ENCODE measurements around the gene MT1A.

The MT1A gene

GRCh38 chr16:56637814-56638750, at the start of gene MT1A:
MT1A (plus strand) TSS chr16:56638666; CDS start chr16:56638739, 73 bp downstream.
- peak; percentile 24 for DNase-seq (ENCODE audit: low spot score)

GRCh38 chr16:56588781-56589140, 49.7 kb upstream of the MT1A start:
- DNase-seq (ENCODE audit: low spot score): no peak

GRCh38 chr16:56589141-56590039, 49.1 kb upstream of the MT1A start, which contains the start of gene MT3:
MT3 (plus strand) TSS chr16:56589528; CDS start chr16:56589591, 63 bp downstream.
- DNase-seq (ENCODE audit: low spot score): peak; percentile 41

- DNase-seq (ENCODE audit: low spot score): no peak
Observed at GRCh38 chr16:56591377-56592060, 46.9 kb upstream of the MT1A start.

- no peak for DNase-seq (ENCODE audit: low spot score)
Observed at GRCh38 chr16:56593573-56594291, 44.7 kb upstream of the MT1A start.

- no peak for DNase-seq (ENCODE audit: low spot score)
Observed at GRCh38 chr16:56594292-56594619, 44.2 kb upstream of the MT1A start.

- DNase-seq (ENCODE audit: low spot score): peak; percentile 60
Observed at GRCh38 chr16:56600398-56600999, 38.0 kb upstream of the MT1A start.

- no peak for DNase-seq (ENCODE audit: low spot score)
Observed at GRCh38 chr16:56601325-56601724, 37.1 kb upstream of the MT1A start.

GRCh38 chr16:56603589-56603988, 34.9 kb upstream of the MT1A start:
- DNase-seq (ENCODE audit: low spot score): peak; percentile 66

GRCh38 chr16:56604966-56605365, 33.5 kb upstream of the MT1A start:
- no peak for DNase-seq (ENCODE audit: low spot score)

GRCh38 chr16:56605475-56605874, 33.0 kb upstream of the MT1A start:
- no peak for DNase-seq (ENCODE audit: low spot score)

- peak; percentile 27 for DNase-seq (ENCODE audit: low spot score)
Observed at GRCh38 chr16:56606071-56606475, 32.4 kb upstream of the MT1A start.

GRCh38 chr16:56606476-56607108, 31.9 kb upstream of the MT1A start:
- DNase-seq (ENCODE audit: low spot score): peak; percentile 62

- peak; percentile 94 for DNase-seq (ENCODE audit: low spot score)
Observed at GRCh38 chr16:56607109-56607618, 31.3 kb upstream of the MT1A start.

GRCh38 chr16:56607675-56608042, 30.8 kb upstream of the MT1A start:
- DNase-seq (ENCODE audit: low spot score): no peak

GRCh38 chr16:56608043-56608875, 30.2 kb upstream of the MT1A start, which contains the start of gene MT2A:
MT2A (plus strand) TSS chr16:56608584; CDS start chr16:56608656, 72 bp downstream.
- DNase-seq (ENCODE audit: low spot score): peak; percentile 97

- peak; percentile 20 for DNase-seq (ENCODE audit: low spot score)
Observed at GRCh38 chr16:56608876-56609462, 29.5 kb upstream of the MT1A start.

- peak; percentile 78 for DNase-seq (ENCODE audit: low spot score)
Observed at GRCh38 chr16:56609463-56609921, 29.0 kb upstream of the MT1A start.

Data from SW480 (cell line).